ENCODE data around the gene HMOX1.

Gene HMOX1

GRCh38 chr22:35409783-35410662, 29.1 kb downstream of the HMOX1 start:
- no peak for DNase-seq

- no peak for DNase-seq
These were observed 29.8 kb downstream of the HMOX1 start for GRCh38 chr22:35410663-35411034.

- DNase-seq, result no peak
These were observed 30.2 kb downstream of the HMOX1 start for GRCh38 chr22:35411102-35411501.

- DNase-seq, result no peak
These were observed 32.7 kb downstream of the HMOX1 start for GRCh38 chr22:35413624-35414023.

GRCh38 chr22:35417606-35418005, 36.7 kb downstream of the HMOX1 start:
- no peak for DNase-seq

- DNase-seq, result no peak
These were observed 37.2 kb downstream of the HMOX1 start for GRCh38 chr22:35418088-35418487.

GRCh38 chr22:35418731-35419130, 37.8 kb downstream of the HMOX1 start:
- no peak for DNase-seq

- DNase-seq, result no peak
These were observed 38.9 kb downstream of the HMOX1 start for GRCh38 chr22:35419756-35420155.

GRCh38 chr22:35421121-35421520, 40.2 kb downstream of the HMOX1 start:
- no peak for DNase-seq

GRCh38 chr22:35422145-35422544, 41.2 kb downstream of the HMOX1 start:
- no peak for DNase-seq

GRCh38 chr22:35422936-35423335, 42.0 kb downstream of the HMOX1 start:
- no peak for DNase-seq

- DNase-seq, result no peak
These were observed 43.2 kb downstream of the HMOX1 start for GRCh38 chr22:35424081-35424480.

GRCh38 chr22:35424761-35425160, 43.9 kb downstream of the HMOX1 start:
- DNase-seq, result no peak

- no peak for DNase-seq
These were observed 44.6 kb downstream of the HMOX1 start for GRCh38 chr22:35425546-35425945.

- DNase-seq, result no peak
These were observed 45.3 kb downstream of the HMOX1 start for GRCh38 chr22:35425971-35426800.

GRCh38 chr22:35426801-35427140, 45.9 kb downstream of the HMOX1 start:
- no peak for DNase-seq

- peak; percentile 51 to 68 for DNase-seq
These were observed 50.0 kb downstream of the HMOX1 start for GRCh38 chr22:35430897-35431322.

GRCh38 chr22:35431483-35432227, 50.8 kb downstream of the HMOX1 start:
- no peak for DNase-seq

GRCh38 chr22:35432228-35432905, 51.5 kb downstream of the HMOX1 start:
- no peak for DNase-seq

GRCh38 chr22:35434061-35434710, 53.3 kb downstream of the HMOX1 start:
- DNase-seq, result no peak

- DNase-seq, result no peak
These were observed 54.4 kb downstream of the HMOX1 start for GRCh38 chr22:35435201-35435740.

- no peak for DNase-seq
These were observed 55.5 kb downstream of the HMOX1 start for GRCh38 chr22:35436421-35436820.
